ENCODE results near the gene KCNC1. TPM values are rescaled to one million over a fixed set of nuclear protein-coding genes. Genes with fewer than 3 reads are reported as not detected.

The KCNC1 gene
- total and polyA plus RNA-seq, 9 of the 15 experiments (the other 6 are each of a cell fraction or from before 2014, with no cell fraction given), result 0.05 to 0.08 TPM; not detected in 7

GRCh38 chr11:17812091-17812864 lies 77.7 kb downstream of the KCNC1 start:
- CTCF ChIA-PET (ENCODE audit: low intra/inter-chr PET ratio), result no interaction called here
- POLR2A ChIA-PET, result no interaction called here
- Histone ChIP-seq H3K9me3 (replicated peaks; ENCODE audit: control insufficient read depth, insufficient read depth, low read depth, low read length) (no peaks in the 10 kb centered on the region), H3K79me2 (ENCODE audit: control insufficient read depth, insufficient read depth, low read length) (no peaks in the 10 kb centered on the region), H3K4me1 (replicated peaks in 1 of 2; ENCODE audit: control insufficient read depth in 2 of 2, insufficient read depth in 2 of 2, low read length in 2 of 2) (no peaks in the 10 kb centered on the region), H3K27ac (ENCODE audit: extremely low read depth, low read depth, low read length) (no peak overlapping the region), H3K9ac (ENCODE audit: insufficient read depth in 1 of 2, low read depth in 2 of 2, low read length in 2 of 2) (no peak overlapping the region), H3K4me2 (ENCODE audit: insufficient read depth, low read length) (no peak overlapping the region), H2AFZ (ENCODE audit: low read depth, low read length) (no peak overlapping the region), H3K27me3 (ENCODE audit: control insufficient read depth in 2 of 2, insufficient read depth in 2 of 2, low read length in 2 of 2) (no peaks in the 10 kb centered on the region), H3K9me1 (ENCODE audit: control insufficient read depth, insufficient read depth, low read length) (no peaks in the 10 kb centered on the region), H3K36me3 (ENCODE audit: control insufficient read depth, insufficient read depth, low read length) (no peaks in the 10 kb centered on the region), H4K20me1 (replicated peaks; ENCODE audit: control insufficient read depth, insufficient read depth, low read length) (peaks cover 5% of the 10 kb centered on the region; the same call in 1 of the 2 replicates), H3K4me3 (no peak overlapping the region)
- in situ Hi-C loops (cut with MboI) (no loop called here), intact Hi-C loops (cut with micrococcal nuclease) (no loop called here)
- DNase-seq (ENCODE audit: extremely low read depth in 1 of 4, low spot score in 3 of 4) (no peak), FAIRE-seq (no peak), ATAC-seq (no peak)
- WGBS (ENCODE audit: insufficient coverage, low coverage, missing lambda C conversion rate), result 14% methylated on average over 2 of the region's 2 CpGs
- BruUV-seq (replicated peaks), result no TSS peak
- TF ChIP-seq CHD7 (IDR thresholded peaks at IDR 0.05; ENCODE audit: low read depth, low read length), result no peak
- TF ChIP-seq ZMIZ1 (IDR thresholded peaks at IDR 0.05; ENCODE audit: low read depth in 2 of 2, low read length in 2 of 2), result no peak
- TF ChIP-seq KDM2B (CRISPR knock-in tag; IDR thresholded peaks at IDR 0.05), result no peak
- TF ChIP-seq ATF1 (CRISPR knock-in tag; IDR thresholded peaks at IDR 0.05), result no peak
- TF ChIP-seq ATF1 (tag; IDR thresholded peaks at IDR 0.05), result no peak
- no peak for TF ChIP-seq SNRNP70 (optimal IDR thresholded peaks at IDR 0.05; ENCODE audit: low read depth, low read length)

All from K562 (cell line).